ENCODE data around the gene AZU1.

DNA sequence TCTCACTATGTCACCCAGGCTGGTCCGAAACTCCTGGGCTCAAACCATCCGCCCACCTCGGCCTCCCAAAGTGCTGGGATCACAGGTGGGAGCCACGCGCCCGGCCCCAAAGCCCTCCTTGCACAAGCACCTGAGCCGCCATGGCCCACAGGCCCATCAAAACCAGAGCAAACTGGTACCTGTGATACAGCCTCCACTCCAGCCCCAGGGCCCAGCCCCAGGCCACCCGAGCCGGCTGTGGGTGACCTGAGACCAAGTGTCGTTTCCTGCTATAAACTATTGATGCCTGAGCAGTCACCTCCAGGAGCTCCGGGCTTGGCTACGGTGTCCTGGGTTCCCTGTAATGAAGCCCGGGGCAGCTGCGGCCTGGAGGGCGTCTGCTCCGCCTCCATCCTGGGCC, 40.1 kb upstream of the AZU1 start:
- TF ChIP-seq, protein P1, sequence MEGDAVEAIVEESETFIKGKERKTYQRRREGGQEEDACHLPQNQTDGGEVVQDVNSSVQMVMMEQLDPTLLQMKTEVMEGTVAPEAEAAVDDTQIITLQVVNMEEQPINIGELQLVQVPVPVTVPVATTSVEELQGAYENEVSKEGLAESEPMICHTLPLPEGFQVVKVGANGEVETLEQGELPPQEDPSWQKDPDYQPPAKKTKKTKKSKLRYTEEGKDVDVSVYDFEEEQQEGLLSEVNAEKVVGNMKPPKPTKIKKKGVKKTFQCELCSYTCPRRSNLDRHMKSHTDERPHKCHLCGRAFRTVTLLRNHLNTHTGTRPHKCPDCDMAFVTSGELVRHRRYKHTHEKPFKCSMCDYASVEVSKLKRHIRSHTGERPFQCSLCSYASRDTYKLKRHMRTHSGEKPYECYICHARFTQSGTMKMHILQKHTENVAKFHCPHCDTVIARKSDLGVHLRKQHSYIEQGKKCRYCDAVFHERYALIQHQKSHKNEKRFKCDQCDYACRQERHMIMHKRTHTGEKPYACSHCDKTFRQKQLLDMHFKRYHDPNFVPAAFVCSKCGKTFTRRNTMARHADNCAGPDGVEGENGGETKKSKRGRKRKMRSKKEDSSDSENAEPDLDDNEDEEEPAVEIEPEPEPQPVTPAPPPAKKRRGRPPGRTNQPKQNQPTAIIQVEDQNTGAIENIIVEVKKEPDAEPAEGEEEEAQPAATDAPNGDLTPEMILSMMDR (IDR thresholded peaks at IDR 0.05) = no peak
- TF ChIP-seq POLR2A (IDR thresholded peaks at IDR 0.05) = no peak
- no peak for TF ChIP-seq EP300 (IDR thresholded peaks at IDR 0.05)
